ENCODE results near the gene ZNF286A.
"Not testable (repeated sequence)": the region's sequence is repeated elsewhere in the genome, so short reads cannot be mapped to it uniquely, and the experiment has no call there.

The ZNF286A gene

GRCh38 chr17:15699413-15699924, at the start of gene ZNF286A:
Gene ZNF286A (plus strand): TSS chr17:15699752. CDS start chr17:15700330, 578 bp downstream.
- H3K4me3 ChIP-seq (ENCODE audit: low read length), result peak within 1 kb of the TSS; percentile 52
- peak; percentile 99 for DNase-seq (ENCODE audit: low read depth)

GRCh38 chr17:15649861-15650421, 49.6 kb upstream of the ZNF286A start:
- H3K4me3 ChIP-seq (ENCODE audit: low read length), result peak overlapping the region; percentile 76
- no peak for TF ChIP-seq CTCF (IDR thresholded peaks at IDR 0.05; ENCODE audit: insufficient read depth, low read depth, low read length, missing control alignments)
- DNase-seq (ENCODE audit: low read depth), result peak; percentile 78

- peak overlapping the region; percentile 76 for H3K4me3 ChIP-seq (ENCODE audit: low read length)
- DNase-seq (ENCODE audit: low read depth), result peak; percentile 42
- no peak for TF ChIP-seq CTCF (IDR thresholded peaks at IDR 0.05; ENCODE audit: insufficient read depth, low read depth, low read length, missing control alignments)
Observed at GRCh38 chr17:15650741-15651582, 48.6 kb upstream of the ZNF286A start.

GRCh38 chr17:15651583-15652110, 47.9 kb upstream of the ZNF286A start:
- DNase-seq (ENCODE audit: low read depth), result peak; percentile 100
- peak overlapping the region; percentile 76 for H3K4me3 ChIP-seq (ENCODE audit: low read length)
- TF ChIP-seq CTCF (IDR thresholded peaks at IDR 0.05; ENCODE audit: insufficient read depth, low read depth, low read length, missing control alignments), result peak; percentile 4

GRCh38 chr17:15652960-15653359, 46.6 kb upstream of the ZNF286A start:
- H3K4me3 ChIP-seq (ENCODE audit: low read length), result no peak overlapping the region
- no peak for TF ChIP-seq CTCF (IDR thresholded peaks at IDR 0.05; ENCODE audit: insufficient read depth, low read depth, low read length, missing control alignments)
- DNase-seq (ENCODE audit: low read depth), result no peak

- H3K4me3 ChIP-seq (ENCODE audit: low read length); DNase-seq (ENCODE audit: low read depth): not testable (repeated sequence)
Observed at GRCh38 chr17:15654401-15654800, 45.2 kb upstream of the ZNF286A start.

GRCh38 chr17:15654886-15655561, 44.5 kb upstream of the ZNF286A start:
- no peak for TF ChIP-seq CTCF (IDR thresholded peaks at IDR 0.05; ENCODE audit: insufficient read depth, low read depth, low read length, missing control alignments)

More at GRCh38 chr17:15654886-15655561, 44.5 kb upstream of the ZNF286A start:
- DNase-seq (ENCODE audit: low read depth), result peak; percentile 71
- H3K4me3 ChIP-seq (ENCODE audit: low read length), result no peak overlapping the region
